HG03520 (cell line): ENCODE data around the gene TCF12.
"Not testable (repeated sequence)": the region's sequence is repeated elsewhere in the genome, so short reads cannot be mapped to it uniquely, and the experiment has no call there.

Experiments
- ATAC-seq: cut with Tn5 transposase; IDR thresholded peaks from one replicate; pipeline ENCODE4 v1.9.1; 2021; ENCODE audit warnings: mild to moderate bottlenecking, moderate library complexity; ENCODE audit not compliant: unreplicated experiment

TCF12 gene

GRCh38 chr15:57124036-57124435 lies 205.6 kb downstream of the TCF12 start:
- no peak for ATAC-seq

DNA sequence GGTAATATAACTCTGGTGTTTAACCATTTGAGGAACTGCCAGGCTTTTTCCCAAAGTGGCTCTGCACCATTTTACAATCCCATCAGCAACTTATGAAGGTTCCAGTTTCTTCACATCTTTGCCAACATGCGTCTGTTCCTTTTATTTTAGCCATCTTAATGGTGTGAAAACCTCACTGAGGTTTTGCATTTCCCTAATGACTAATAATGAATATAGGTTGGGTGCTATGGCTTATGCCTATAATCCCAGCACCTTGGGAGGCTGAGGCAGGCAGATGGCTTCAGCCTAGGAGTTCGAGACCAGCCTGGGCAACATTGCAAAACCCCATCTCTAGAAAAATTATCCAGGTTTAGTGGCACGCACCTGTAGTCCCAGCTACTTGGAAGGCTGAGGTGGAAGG lies 210.6 kb downstream of the TCF12 start:
- ATAC-seq, result no peak

DNA sequence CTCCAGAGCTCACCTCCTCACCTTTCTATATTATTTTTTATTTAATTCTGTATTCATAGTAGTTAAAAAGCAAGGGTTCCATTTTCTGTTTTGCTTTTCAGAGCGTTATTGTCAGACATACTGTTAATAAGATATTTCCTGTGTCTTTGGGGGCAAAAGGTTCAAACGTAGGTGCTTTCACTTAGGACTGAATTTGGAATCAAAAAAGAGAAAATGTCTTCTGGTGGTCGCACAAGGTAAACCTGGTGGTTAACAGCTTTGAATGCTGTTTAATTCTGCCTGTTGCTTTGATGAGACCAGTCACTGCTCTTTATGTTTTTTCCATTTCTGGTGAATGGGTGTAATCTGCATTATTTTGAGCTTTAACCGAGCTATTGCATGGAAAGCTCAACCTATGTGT lies 212.5 kb downstream of the TCF12 start:
- no peak for ATAC-seq

DNA sequence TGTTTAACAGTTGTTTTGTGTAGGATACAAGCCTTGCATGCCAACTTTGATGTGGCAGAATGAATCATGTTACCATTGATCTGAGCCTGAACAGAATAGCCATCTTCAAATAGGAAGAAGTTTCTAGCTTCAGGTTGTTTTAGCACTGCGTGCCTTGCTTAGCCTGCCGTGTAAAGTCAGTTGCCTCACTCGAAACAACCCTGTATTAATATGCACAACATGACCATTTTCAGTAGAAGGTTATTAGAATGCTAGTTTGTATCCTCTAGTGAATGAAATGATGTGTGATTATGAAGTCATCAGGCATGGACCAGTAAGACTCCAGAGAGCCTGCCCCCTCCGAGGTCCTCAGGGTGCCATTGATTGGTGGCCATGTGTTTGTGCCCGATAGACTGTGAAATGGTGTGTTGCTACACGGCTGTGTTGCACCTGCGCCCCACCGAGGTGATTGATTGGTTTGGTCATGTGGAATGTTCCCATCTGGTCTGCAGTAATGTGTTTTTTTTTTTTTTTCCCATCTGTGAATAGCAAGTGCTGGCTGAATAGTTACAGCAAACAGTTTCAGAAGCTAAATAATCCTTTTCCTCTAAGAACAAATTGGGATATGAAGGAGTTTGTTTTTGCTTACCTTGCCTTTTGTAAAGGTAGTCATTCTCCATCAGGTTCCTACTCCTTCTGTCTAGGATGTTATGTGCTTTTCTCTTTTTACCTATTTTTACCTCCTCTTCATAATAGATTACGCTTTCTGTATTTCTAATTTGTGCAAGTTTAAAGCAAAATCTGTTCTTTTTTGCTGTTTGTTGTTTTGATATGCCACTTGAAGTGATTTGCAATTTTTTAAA lies 214.9 kb downstream of the TCF12 start:
- ATAC-seq, result no peak

DNA sequence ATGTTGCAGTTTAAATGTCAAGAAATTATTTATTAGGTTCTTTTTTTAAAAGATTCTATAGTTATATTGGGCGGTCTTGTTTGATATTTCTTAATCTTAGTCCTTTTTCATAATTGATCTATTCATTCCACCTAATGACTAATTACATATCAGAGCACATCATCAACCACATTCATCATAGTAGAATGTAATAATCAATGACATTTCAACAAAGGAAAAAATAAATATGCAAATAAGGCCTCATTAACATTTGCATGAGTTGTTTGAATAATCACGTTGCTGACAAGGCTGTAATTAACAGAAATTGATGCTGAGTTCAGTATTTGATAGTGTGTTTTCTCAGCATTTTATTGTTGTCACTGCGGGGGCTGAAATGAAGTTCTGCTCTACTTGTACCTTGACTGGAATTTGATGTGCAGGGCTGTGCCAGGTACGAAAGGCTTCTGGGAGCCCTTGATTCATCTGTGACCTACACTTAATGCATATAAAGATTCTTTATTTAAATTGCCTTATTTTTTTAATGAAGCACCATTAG lies 215.7 kb downstream of the TCF12 start:
- no peak for ATAC-seq

DNA sequence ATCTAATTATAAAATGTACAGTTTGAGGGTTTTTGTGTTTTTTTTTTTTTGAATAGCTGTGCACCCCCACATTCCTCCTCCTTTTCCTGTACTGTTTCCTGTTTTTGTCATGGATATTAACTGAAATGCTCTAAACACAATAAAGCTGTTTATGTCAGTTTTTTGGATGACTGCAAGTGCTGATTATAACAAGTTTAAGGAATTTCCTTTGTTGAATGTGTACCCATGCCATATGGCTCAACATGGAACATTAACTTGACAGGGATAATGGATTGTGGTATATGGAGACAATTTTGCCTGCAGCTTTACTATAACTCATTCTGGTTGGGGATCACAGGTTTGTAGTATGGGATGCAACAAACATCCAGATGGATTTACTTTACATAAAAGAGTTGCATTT lies 216.4 kb downstream of the TCF12 start:
- ATAC-seq, result no peak

DNA sequence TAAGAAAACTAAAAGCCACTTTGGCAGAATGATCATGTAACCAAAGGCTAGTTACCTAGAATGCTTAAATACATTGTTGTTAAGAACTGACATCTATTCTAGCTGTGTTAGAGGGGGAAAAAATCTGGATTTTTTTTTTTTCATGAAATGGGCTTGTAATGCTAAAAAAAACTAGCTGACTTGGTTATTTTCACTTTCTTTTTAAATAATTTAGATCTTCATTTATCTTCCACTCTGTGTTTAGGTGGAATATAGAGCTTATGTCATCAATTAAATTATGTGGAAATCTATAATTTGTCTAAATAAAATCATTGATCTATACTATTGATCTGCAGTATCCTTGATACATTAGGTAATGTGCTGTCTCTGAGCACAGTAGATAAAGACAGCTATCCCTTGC lies 217.4 kb downstream of the TCF12 start:
- ATAC-seq, result no peak

DNA sequence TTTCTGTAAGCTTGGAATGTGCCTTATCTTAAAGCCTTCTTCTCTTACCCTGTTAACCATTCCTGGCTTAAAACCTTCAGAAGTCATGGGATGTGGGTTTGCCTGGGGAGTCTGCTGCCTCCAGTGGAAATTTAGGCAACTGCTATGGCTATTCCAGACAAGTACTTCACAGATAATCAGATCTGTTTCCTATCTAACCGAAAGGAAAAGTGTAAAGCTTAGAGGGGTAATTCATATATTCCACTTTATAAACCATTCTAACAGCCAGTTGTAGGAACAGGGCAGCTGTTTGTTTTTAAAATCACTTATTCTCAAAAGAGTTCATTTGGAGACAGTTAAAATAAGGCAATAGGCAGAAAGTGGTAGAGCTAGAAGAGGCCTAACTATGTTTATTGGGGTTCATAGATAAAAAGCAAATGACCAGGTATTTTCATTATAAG lies 219.9 kb downstream of the TCF12 start:
- ATAC-seq, result no peak

DNA sequence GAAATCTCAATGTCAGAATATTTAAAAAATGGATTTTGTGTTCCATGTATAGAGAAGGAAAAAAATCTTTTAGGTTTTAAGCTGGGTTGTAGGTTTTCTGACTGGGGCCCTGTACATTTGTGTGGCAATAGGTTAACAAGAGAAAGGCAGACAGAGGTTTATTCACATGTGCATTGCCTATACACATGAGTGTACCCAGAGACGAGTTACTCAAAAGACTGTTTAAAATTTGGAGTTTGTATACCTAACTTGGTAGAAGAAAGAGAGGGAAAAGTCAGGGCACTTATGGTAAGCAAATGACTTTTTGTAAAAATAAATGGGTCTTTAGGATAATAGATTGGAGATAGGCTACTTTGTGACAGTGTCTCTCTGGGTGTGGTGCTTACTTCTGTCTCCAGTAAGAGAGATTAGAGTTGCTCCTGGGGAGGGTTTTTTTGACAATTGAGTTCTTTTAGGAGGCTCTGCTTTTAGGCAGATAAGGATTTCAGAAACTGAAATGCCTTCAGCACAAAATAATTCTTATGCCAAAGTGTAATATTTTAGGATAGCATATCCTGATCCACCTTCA lies 225.2 kb downstream of the TCF12 start:
- no peak for ATAC-seq

DNA sequence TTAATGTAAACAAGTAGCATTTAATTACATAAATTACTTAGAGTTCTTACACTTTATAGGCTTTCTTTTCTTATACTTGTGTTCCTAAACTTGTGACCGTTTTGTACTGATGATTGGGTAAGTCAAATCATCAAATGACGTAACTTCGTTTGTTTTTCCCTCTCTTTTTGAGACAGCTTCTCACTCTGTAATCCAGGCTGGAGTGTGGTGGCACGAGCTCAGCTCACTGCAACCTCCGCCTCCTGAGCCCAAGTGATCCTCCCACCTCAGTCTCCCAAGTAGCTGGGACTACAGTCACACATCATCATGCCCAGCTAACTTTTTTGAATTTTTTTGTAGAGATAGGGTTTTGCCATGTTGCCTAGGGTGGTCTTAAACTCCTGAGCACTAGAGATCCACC lies 226.0 kb downstream of the TCF12 start:
- no peak for ATAC-seq

GRCh38 chr15:57146506-57147201 lies 228.2 kb downstream of the TCF12 start:
- no peak for ATAC-seq

DNA sequence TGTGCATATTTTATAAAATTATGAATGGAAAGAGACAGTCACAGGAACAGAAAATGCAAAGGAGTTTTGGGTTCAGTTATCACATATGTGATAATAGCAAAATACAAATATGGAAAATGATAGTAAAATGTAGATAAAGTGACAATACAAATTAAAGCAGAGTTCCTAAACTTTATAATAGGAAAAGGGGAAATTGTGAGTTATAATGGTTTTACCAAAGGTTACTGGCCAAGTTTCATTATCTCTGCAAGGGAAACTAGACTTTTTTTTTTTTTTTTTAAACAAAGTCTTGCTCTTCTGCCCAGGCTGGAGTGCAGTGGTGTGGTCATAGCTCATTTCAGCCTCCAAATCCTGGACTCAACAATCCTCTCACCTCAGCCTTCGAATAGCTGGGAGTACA lies 229.2 kb downstream of the TCF12 start:
- no peak for ATAC-seq

- ATAC-seq, result no peak
These were observed 229.8 kb downstream of the TCF12 start for GRCh38 chr15:57148262-57148661.

GRCh38 chr15:57149196-57149595 lies 230.8 kb downstream of the TCF12 start:
- ATAC-seq, result no peak

GRCh38 chr15:57150066-57150865 lies 231.8 kb downstream of the TCF12 start:
- ATAC-seq, result no peak

GRCh38 chr15:57150866-57151203 lies 232.4 kb downstream of the TCF12 start:
- ATAC-seq, result not testable (repeated sequence)

DNA sequence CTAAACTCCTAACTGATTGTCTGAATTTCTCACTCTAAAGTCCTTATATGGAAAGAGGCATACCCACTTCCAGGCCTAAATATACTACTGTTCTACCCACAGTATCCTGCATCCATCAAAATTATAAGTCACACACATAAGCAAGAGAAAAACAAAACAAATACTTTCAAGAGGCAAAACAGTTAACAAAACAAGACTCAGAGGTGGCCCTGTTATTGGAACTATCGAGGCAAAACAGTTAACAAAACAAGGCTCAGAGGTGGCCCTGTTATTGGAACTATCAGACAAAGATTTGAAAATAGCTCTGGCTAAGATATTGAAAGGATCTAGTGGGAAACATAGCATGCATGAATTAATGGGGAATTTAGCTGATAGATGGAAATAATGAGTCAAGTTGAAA lies 233.7 kb downstream of the TCF12 start:
- no peak for ATAC-seq

GRCh38 chr15:57152666-57153539 lies 234.5 kb downstream of the TCF12 start:
- ATAC-seq, result no peak

GRCh38 chr15:57156210-57156884 lies 237.9 kb downstream of the TCF12 start:
- no peak for ATAC-seq

DNA sequence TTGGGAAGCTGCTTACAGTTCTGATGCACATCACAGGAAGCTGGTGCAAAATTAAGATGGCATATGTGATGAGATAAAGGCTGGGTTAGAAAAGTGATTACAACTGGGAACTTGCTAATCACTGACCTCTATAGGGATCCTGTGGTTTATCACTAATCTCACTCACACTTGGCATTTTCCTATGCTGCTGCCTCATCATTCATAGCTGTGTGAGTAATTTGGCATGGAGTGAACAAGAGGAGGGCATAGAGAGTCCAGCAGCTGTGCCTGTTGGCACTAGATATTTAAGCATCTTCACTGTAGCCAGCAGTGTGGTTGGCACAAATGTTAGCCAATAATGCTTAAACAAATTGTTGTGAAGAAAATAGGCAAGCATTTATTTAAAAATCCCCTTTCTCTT lies 240.1 kb downstream of the TCF12 start:
- ATAC-seq, result no peak
